GM21717 (cell line): ENCODE results near the gene NSD2.
A peak's percentile ranks its signal among the peaks of the same experiment; 100 is the strongest.
"Not testable (repeated sequence)": the region's sequence is repeated elsewhere in the genome, so short reads cannot be mapped to it uniquely, and the experiment has no call there.

ENCODE experiments used
- ATAC-seq: cut with Tn5 transposase; IDR thresholded peaks from one replicate; pipeline ENCODE4 v1.9.1; 2021; ENCODE audit warnings: mild to moderate bottlenecking, moderate library complexity; ENCODE audit not compliant: unreplicated experiment

The NSD2 gene

DNA sequence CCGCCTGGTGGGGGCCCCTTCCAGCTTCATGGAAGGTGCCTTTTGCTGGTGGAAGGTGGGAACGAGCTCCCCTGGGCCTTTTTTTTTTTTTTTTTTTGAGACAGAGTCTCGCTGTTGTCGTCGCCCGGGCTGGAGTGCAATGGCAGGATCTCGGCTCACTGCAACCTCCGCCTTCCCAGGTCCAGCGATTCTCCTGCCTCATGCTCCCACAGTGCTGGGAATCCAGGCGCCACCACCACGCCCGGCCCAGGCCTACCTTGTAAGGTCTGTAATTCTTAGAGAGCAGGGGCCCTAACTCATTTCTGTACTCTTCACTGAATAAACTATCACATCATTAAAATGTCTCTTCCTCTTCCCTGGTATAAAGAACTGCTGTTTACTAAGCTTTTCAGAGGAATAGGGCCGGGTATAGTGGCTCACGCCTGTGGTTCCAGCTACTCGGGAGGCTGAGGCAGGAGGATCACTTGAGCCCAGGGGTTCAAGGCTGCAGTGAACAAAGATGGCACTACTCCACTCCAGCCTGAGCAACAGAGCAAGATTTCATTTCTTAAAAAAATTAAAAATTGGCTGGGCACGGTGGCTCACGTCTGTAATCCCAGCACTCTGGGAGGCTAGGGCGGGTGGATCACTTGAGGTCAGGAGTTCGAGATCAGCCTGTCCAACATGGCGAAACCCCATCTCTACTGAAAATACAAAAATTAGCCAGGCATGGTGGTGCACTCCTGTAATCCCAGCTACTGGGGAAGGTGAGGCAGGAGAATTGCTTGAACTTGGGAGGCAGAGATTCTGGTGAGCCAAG is 122.7 kb downstream of the NSD2 start:
- ATAC-seq: not testable (repeated sequence)

DNA sequence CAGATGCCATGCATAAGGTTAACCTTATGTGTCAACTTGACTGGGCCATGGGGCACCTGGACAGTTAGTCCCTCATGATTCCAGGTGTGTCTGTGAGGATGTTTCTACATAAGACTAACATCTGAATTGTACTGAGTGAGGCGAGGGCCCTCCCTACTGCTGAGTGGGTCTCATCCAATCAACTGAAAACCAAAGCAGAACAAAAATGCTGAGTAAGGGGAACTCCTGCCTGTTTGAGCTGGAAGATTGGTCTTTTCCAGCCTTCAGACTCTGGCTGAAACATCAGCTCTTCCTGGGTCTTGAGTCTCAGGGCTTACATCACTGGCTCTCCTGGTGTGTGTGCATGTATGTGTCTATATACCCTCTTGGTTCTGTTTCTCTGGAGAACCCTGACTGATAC is 123.7 kb downstream of the NSD2 start:
- ATAC-seq: no peak

DNA sequence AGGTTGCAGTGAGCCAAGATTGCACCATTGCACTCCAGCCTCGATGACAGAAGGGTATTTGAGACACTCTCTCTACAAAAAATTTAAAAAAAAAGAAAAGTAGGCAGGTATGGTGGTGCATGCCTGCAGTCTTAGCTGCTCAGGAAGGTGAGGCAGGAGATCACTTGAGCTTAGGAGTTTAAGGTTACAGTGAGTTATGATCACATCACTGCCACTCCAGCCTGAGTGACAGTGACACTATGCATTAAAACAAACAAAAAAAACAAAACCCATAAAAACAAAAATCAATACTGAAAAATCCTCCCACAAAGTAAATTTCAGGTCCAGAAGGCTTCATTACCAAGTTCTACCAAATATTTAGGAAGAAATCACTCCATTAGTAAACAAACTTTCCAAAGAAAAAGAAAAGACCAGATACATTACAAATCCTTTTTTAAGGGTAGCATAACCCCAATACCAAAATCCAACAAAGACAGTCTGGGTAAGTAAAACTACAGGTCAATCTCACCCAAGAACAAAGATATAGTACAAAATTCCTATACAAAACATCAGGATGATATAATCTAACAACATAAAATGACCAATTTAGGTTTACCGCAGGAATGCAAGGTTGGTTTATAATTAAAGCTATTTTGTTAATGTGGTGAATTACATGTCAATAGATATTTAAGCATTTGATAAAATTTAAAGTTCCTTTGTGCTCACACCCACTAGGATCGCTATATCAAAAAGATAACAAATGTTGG is 125.8 kb downstream of the NSD2 start:
- no peak for ATAC-seq

DNA sequence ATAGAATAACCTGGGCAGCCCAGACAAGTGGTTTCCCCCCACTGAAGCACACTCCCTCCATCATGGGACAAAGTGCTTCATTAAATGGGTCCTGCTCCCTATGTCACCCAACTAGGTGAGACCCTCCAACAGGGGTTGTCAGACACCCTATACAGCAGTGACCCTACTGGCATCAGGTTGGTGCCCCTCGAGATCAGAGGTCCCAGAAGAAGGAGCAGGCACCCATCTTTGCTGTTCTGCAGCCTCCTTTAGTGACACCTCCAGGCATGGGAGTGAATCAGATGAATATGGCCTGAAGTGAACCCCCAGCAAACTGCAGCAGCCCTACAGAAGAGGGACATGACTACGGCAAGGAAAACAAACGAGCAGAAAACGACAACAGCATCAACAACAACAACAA is 126.5 kb downstream of the NSD2 start:
- ATAC-seq: no peak

DNA sequence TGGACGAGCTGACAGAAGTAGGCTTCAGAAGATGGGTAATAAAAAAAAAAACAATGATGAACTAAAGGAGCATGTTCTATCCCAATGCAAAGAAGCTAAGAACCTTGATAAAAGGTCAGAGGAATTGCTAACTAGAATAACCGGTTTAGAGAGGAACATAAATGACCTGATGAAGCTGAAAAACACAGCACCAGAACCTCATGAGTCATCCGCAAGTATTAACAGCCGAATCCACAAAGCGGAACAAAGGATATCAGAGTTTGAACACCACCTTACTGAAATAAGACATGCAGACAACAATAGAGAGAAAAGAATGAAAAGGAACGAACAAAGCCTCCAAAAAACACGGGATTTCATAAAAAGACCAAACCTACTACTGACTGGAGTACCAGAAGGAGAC is 127.1 kb downstream of the NSD2 start:
- no peak for ATAC-seq

DNA sequence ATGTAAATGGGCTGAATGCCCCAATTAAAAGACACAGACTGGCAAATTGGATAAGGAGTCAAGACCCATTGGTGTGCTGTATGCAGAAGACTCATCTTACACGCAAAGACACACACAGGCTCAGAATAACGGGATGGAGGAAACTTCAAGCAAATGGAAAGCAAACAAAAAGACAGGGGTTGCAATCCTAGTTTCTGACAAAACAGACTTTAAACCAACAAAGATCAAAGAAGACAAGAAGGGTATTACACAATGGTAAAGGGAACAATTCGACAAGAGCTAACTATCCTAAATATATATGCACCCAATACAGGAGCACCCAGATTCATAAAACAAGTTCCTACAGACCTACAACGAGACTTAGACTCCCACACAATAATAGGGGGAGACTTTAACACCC is 128.1 kb downstream of the NSD2 start:
- not testable (repeated sequence) for ATAC-seq

DNA sequence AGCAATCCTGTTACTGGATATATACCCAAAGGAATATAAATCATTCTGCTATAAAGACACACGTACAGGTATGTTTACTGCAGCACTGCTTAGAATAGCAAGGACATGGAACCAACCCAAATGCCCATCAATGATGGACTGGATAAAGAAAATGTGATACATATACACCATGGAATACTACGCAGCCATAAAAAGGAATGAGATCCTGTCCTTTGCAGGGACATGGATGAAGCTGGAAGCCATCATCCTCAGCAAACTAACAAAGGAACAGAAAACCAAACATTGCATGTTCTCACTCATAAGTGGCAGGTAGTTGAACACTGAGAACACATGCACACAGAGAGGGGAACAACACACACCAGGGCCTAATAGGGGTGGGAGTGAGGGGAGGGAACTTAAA is 132.2 kb downstream of the NSD2 start:
- ATAC-seq: not testable (repeated sequence)

DNA sequence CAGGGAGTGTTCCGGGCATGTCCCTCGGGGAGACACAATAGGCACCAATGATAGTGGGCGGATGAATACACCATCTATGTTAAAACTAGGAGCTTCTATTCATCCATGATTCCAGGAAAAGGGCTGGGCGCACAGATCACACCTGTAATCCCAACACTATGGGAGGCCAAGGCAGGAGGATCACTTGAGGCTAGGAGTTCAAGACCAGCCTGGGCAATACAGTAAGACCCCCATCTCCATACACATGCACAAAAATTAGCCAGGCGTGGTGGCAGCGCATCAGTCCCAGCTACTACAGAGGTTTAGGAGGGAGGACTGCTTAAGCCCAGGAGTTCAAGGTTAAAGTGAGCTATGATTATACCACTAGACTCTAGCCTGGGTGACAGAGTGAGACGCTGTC is 135.2 kb downstream of the NSD2 start:
- no peak for ATAC-seq

DNA sequence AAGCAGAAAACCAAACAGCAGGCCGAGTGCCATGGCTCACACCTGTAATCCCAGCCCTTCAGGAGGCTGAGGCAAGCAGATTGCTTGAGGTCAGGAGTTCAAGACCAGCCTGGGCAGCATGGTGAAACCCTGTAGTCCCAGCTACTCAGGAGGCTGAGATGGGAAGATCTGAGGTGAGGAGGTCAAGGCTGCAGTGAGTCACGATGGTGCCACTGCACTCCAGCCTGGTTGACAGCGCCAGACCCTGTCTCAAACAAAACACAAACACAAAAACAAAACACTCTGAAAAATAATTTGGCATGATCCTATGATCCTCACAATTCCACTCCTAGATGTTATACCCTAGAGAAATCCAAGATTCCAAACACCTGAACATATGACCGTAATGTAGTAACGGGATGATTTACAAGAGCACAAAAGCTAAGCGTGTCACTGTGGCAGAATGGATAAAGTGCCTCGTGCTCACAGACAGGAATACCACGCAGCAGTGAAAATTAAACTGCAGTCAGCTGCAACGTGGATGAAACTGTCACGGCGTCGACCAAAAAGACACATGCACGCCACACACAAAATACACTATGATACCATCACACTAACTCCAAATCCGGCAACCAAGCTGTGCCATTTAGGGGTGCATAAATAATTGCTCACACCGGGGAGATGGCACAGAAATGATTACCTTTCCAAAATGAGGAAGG is 135.9 kb downstream of the NSD2 start:
- ATAC-seq: no peak

DNA sequence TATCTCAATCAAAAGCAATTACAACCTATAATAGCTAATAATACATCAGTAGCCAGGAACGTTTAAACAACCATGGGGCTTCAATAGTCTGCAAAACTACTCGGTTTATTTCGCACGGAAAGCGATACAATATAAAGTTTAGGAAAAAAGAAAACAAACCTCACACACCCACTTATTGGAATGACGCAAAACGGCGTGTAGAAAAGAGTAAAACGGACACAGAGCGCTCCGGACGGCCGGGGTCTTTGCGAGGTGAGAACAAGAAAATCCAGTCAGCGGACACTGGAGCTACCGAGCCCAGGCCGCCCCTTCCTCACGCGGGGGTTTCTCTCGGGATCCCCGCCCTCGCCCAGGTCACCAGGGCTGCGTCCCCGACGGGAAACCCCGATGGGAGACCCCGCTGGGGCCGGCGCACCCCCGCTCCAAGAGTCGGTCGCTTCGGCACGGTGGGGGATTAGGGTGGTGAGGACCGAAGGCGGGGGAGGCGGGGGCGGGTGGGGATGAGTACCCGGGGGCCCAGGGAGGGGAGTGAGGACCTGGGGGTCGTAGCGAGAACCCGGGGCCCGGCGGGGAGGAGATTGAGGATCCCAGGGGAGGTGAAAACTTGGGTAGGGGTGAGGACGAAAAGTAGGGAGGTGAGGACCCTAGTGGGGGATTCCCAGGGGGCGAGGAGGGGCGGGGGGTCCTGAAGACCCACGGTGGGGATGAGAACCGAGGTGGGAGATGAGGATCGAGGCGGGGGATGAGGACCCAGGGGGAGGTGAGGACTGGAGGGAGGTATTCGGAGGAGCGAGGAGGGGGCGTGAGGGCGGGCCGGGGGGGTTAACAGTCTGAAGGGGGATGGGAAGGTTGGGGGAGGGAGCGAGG is 136.8 kb downstream of the NSD2 start:
- no peak for ATAC-seq

DNA sequence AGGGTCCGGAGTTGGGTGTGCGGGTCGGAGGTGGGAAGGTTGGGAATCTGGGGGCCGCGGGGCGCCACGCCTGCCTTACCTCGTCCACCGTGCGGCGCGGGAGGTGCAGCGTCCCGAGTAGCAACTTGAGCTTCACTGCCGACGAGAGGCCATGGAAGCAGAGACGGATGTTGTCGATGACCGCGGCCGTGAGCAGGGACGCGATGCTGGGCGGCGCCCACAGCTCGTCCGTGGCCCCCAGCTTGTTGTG is 137.4 kb downstream of the NSD2 start:
- no peak for ATAC-seq

DNA sequence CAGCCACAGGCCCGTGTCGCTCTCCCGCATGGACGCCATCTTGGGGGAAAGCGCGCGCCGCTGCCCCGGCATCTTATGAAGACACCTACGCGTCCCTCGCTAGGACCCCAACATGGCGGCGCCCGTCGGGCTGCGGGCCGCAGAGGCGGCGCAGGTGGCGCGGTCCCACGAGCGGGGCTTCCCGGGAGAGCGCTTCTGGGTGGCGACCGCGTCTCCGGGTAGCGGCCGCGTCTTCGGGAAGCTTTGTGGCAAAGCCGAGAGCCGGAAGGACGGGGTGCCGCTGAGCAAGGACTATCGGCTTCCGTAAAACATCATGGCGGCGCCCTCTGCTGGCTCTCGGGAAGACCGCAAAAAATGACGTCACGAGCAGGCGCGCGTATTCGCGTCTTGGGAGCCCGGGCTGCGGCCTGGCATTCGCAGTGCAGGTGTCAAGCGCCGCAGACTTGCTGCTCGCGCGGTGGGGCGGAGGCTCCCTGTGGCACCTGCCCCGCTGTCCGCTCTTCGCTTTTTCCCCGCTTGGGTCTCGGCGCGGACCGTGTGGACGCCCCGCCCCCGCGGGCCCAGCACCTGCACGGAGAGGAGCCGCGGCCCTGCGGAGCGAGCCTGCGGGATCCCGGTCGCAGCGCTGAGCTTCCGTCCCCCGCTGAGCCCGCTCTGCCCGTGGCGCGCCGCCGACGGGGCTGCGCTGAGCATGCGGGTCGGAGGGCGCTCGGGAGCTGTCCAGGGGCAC is 137.9 kb downstream of the NSD2 start, which contains the start of gene NELFA:
TSS of gene NELFA (minus strand) at position 54 of the 730 bp plus-strand sequence. CDS start at position 39, 15 bp downstream.
- peak; percentile 74 for ATAC-seq

DNA sequence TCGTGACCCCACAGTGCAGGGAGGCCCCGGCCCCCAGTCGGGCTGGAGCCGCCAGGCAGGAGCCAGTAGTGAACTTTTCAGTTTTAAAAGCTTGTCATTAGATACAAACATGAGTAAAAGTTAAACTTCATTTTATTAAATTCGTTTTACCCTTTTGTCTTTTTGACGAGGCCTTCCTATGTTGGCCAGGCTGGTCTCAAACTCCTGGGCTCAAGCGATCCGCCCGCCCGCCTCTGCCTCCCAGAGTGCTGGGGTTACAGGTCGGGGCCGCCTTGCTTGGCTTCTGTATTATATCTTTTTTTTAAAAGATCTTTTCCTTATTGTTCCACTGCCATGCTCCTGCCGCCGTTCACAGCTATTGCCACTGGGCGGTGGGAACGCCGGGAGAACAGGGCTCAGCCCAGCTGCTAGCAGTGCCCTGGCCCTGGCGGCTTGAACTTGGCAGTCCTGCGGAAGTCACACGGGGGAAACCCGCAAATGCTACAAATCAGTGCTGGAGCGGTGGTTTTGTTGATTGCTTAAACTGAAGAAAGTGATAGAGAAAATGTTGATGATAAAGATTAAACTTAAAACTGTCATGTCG is 138.5 kb downstream of the NSD2 start:
- ATAC-seq: peak; percentile 9

DNA sequence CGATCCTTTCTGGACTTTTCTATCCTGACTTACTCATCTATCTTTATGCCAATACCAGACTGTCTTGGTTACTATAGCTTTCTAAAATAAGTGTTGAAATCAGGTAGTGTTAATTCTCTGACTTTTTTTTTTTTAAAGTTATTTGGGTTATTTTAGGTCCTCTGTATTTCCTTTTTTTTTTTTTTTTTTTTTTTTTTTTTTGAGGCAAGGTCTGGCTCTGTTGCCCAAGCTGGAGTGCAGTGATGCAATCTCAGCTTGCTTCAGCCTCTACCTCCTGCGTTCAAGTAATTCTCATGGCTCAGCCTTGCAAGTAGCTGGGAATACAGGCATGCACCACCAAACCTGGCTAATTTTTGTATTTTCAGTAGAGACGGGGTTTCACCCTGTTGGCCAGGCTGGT is 140.4 kb downstream of the NSD2 start:
- no peak for ATAC-seq

DNA sequence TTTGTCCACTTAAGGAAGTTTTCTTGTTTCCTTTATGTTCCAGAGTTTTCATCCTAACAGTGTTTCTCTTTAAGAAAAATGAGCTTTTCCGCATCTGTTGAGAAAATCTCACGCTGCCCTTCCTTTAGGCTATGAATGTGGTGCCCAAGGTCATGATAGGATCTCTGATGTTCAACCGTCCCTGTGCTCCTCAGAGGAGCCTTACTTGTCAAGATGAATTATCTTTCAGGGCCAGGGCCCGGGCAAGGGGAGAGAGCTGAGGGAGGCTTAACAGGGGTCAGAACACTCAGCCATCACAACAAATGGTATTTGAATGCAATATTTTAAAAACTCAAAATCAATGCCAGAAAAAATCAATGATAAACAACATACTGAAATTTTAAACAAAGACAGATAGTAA is 143.8 kb downstream of the NSD2 start:
- no peak for ATAC-seq

DNA sequence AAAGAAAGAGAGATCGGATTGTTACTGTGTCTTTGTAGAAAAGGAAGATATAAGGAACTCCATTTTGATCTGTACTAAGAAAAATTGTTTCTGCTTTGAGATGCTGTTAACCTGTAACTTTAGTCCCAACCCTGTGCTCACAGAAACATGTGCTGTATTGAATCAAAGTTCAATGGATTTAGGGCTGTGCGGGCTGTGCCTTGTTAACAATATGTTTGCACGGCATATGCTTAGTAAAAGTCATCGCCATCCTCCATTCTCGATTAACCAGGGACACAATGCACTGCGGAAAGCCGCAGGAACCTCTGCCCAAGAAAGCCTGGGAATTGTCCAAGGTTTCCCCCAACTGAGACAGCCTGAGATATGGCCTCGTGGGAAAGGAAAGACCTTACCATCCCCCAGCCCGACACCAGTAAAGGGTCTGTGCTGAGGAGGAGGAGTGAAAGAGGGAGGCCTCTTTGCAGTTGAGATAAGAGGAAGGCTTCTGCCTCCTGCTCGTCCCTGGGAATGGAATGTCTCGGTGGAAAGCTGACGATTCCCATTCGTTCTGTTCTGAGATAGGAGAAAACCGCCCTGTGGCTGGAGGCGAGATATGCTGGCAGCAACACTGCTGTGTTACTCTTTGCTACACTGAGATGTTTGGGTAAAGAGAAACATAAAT is 150.3 kb downstream of the NSD2 start:
- not testable (repeated sequence) for ATAC-seq

DNA sequence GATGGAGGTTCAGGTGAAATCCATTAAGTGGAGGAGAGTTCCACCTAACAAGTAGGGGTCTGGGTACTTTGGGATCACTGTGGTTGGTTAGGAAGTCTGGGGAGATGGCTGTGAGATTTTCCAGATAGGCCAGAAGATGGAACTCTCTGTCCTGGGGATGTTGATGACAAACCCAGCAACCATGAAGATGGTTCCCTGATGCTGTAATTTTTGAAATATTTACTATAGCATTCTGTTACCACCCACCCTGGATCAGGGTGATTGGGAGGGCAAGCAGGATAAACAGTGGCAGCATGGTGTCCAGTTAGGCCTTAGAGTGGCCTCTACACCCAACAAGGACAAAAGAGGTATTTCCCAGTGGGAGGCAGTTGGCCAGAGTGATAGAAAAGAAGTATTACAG is 153.5 kb downstream of the NSD2 start:
- ATAC-seq: no peak

DNA sequence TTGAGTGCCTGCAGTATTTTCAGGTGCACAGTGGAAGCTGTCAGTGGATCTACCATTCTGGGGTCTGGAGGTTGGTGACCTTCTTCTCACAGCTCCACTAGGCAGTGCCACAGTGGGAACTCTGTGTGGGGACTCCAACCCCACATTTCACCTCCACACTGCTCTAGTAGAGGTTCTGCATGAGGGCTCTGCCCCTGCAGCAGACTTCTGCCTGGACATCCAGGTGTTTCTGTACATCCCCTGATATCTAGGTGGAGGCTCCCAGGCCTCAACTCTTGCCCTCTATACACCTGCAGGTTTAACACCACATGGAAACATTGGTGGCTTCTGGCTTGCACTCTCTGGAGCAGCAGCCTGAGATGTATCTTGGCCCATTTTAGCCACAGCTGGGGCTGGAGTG is 154.6 kb downstream of the NSD2 start:
- no peak for ATAC-seq

DNA sequence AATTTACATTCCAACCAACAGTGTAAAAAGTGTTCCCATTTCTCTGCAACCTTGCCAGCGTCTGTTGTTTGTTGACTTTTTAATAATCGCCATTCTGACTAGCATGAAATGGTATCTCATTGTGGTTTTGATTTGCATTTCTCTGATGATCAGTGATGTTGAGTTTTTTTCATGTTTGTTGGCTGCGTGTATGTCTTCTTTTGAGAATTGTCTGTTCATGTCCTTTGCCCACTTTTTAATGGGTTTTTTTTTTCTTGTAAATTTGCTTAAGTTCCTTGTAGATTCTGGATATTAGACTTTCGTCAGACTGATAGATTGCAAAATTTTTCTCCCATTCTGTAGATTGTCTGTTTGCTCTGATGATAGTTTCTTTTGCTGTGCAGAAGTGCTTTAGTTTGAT is 155.9 kb downstream of the NSD2 start:
- ATAC-seq: not testable (repeated sequence)
